GM23338 (cell line): ENCODE results near the gene CEP43. TPM values are rescaled to one million over a fixed set of nuclear protein-coding genes. Genes with fewer than 3 reads are reported as not detected.

Experiments
- ATAC-seq: fragments of 200-7000 bp; cut with Tn5 transposase; 3 replicates; pipeline ENCODE4 v1.9.1; 2020
- DNase-seq: peaks from one replicate; pipeline ENCODE4 v3.0.0-alpha.2; 2015; ENCODE audit warnings: low spot score
- H2AFZ ChIP-seq: fragments of 200-600 bp; sonication (generic); 2 replicates; pipeline ENCODE4 v1.8.0; 2016; ENCODE audit warnings: antibody characterized with exemption, mild to moderate bottlenecking, moderate library complexity
- H3F3A ChIP-seq: fragments of 200-600 bp; sonication (generic); replicated peaks from 2 replicates; pipeline ENCODE4 v1.8.0; 2017; ENCODE audit warnings: antibody characterized with exemption, mixed run types, low read depth
- H3K27ac ChIP-seq: fragments of 200-600 bp; sonication (generic); 2 replicates; pipeline ENCODE4 v1.6.1; 2016; ENCODE audit warnings: low read depth
- H3K27me3 ChIP-seq: fragments of 200-600 bp; sonication (generic); 2 replicates; pipeline ENCODE4 v1.8.0; 2016; ENCODE audit warnings: mild to moderate bottlenecking, mixed run types, moderate library complexity; ENCODE audit not compliant: insufficient read depth
- H3K36me3 ChIP-seq: fragments of 200-600 bp; sonication (generic); 2 replicates; pipeline ENCODE4 v1.8.0; 2016; ENCODE audit warnings: mild to moderate bottlenecking; ENCODE audit not compliant: insufficient read depth
- H3K4me1 ChIP-seq: fragments of 200-600 bp; sonication (generic); 2 replicates; pipeline ENCODE4 v1.8.0; 2016; ENCODE audit warnings: mild to moderate bottlenecking, moderate library complexity; ENCODE audit not compliant: insufficient read depth
- H3K4me2 ChIP-seq: fragments of 200-600 bp; sonication (generic); 2 replicates; pipeline ENCODE4 v1.7.1; 2017; ENCODE audit warnings: mixed run types
- H3K4me3 ChIP-seq: fragments of 200-600 bp; sonication (generic); 2 replicates; pipeline ENCODE4 v1.6.1; 2016; ENCODE audit warnings: mixed run types
- H3K79me2 ChIP-seq: fragments of 200-600 bp; sonication (generic); replicated peaks from 2 replicates; pipeline ENCODE4 v1.8.0; 2017; ENCODE audit warnings: mild to moderate bottlenecking; ENCODE audit not compliant: insufficient read depth
- H3K9me2 ChIP-seq: fragments of 200-600 bp; sonication (generic); 2 replicates; pipeline ENCODE4 v1.8.0; 2017; ENCODE audit not compliant: insufficient read depth
- H4K20me1 ChIP-seq: fragments of 200-600 bp; sonication (generic); replicated peaks from 2 replicates; pipeline ENCODE4 v1.8.0; 2017; ENCODE audit warnings: mild to moderate bottlenecking; ENCODE audit not compliant: insufficient read depth
- H3K27ac Mint-ChIP-seq: 2 replicates; pipeline ENCODE4 v1.8.0; 2020; ENCODE audit warnings: inconsistent platforms, mild to moderate bottlenecking, moderate library complexity, mixed read lengths
- H3K27me3 Mint-ChIP-seq: 3 replicates; pipeline ENCODE4 v1.8.0; 2022; ENCODE audit warnings: low read depth, mild to moderate bottlenecking, moderate library complexity, mixed read lengths, inconsistent platforms; ENCODE audit not compliant: insufficient read depth, poor library complexity
- H3K36me3 Mint-ChIP-seq: 3 replicates; pipeline ENCODE4 v1.8.0; 2021; ENCODE audit warnings: low read depth, mild to moderate bottlenecking, inconsistent platforms, moderate library complexity, mixed read lengths
- H3K4me1 Mint-ChIP-seq: 3 replicates; pipeline ENCODE4 v1.8.0; 2020; ENCODE audit warnings: mild to moderate bottlenecking, inconsistent platforms, mixed read lengths
- H3K4me3 Mint-ChIP-seq: 3 replicates; pipeline ENCODE4 v1.8.0; 2021; ENCODE audit warnings: moderate library complexity, mild to moderate bottlenecking, inconsistent platforms, mixed read lengths
- H3K9me3 Mint-ChIP-seq: 3 replicates; pipeline ENCODE4 v1.8.0; 2020; ENCODE audit warnings: moderate library complexity, mild to moderate bottlenecking, inconsistent platforms, mixed read lengths
- CREB1 ChIP-seq: fragments of 250-450 bp; sonication (Bioruptor Pico); IDR thresholded peaks from 2 replicates; pipeline ENCODE4 v1.5.0; 2020; ENCODE audit warnings: low read depth, mild to moderate bottlenecking, moderate library complexity
- EZH2 ChIP-seq: fragments of 200-600 bp; sonication (generic); IDR thresholded peaks from one replicate; pipeline ENCODE4 v1.8.0; 2017; ENCODE audit warnings: antibody characterized with exemption, mild to moderate bottlenecking, low read depth; ENCODE audit not compliant: unreplicated experiment
- EZH2phosphoT487 ChIP-seq: fragments of 200-600 bp; sonication (generic); IDR thresholded peaks from one replicate; pipeline ENCODE4 v1.8.1; 2018; ENCODE audit warnings: antibody characterized with exemption; ENCODE audit not compliant: unreplicated experiment
- JUNB ChIP-seq: IDR thresholded peaks from one replicate; pipeline ENCODE4 v1.6.1; 2016; ENCODE audit warnings: antibody characterized with exemption; ENCODE audit not compliant: unreplicated experiment
- NANOG ChIP-seq: IDR thresholded peaks from 2 replicates; pipeline ENCODE4 v1.6.1; 2016; ENCODE audit warnings: antibody characterized with exemption, borderline replicate concordance
- POLR2AphosphoS5 ChIP-seq: IDR thresholded peaks from 2 replicates; pipeline ENCODE4 v1.6.1; 2016; ENCODE audit warnings: antibody characterized with exemption, low read depth
- STAT1 ChIP-seq: IDR thresholded peaks from one replicate; pipeline ENCODE4 v1.6.1; 2016; ENCODE audit warnings: antibody characterized with exemption; ENCODE audit not compliant: unreplicated experiment
- ZNF114 ChIP-seq: fragments of 250-450 bp; sonication (Bioruptor Pico); IDR thresholded peaks from 2 replicates; pipeline ENCODE4 v1.5.0; 2020; ENCODE audit warnings: mild to moderate bottlenecking, moderate library complexity
- ZNF331 ChIP-seq: fragments of 250-450 bp; sonication (Bioruptor Pico); IDR thresholded peaks from 2 replicates; pipeline ENCODE4 v1.5.0; 2020; ENCODE audit warnings: low read depth, mild to moderate bottlenecking, moderate library complexity
- polyA plus RNA-seq: library from polyadenylated mRNA; unstranded; fragments of >200 nt; fragmentation: Nextera tagmentation; extraction: Ambion mirVana; gene quantifications from 2 replicates; pipeline ENCODE4 v1.2.1, GENCODE V29; 2016
- total RNA-seq: library from RNA; depleted of rRNA; stranded (reverse); fragments of >200 nt; shearing (Covaris generic); gene quantifications from 2 replicates; pipeline ENCODE4 v1.2.3, GENCODE V29; 2014
- TF ChIP-seq, protein P1 (sequence below), 2 experiments: fragments of 200-600 bp in 1 of 2; sonication (generic) in 1 of 2; conservative IDR thresholded peaks; 2 replicates each; pipeline versions ENCODE4 v1.5.1 to v1.6.1; 2016 to 2017; ENCODE audit warnings: antibody characterized with exemption in 2 of 2, low read depth in 2 of 2, mild to moderate bottlenecking in 2 of 2, moderate library complexity in 1 of 2
- TF ChIP-seq, protein P2 (sequence below): IDR thresholded peaks from one replicate; pipeline ENCODE4 v1.6.1; 2018; ENCODE audit warnings: antibody characterized with exemption; ENCODE audit not compliant: unreplicated experiment
- TF ChIP-seq, protein P3 (sequence below): fragments of 250-450 bp; sonication (Bioruptor Pico); IDR thresholded peaks from 2 replicates; pipeline ENCODE4 v1.5.0; 2020; ENCODE audit warnings: mild to moderate bottlenecking, moderate library complexity
- TF ChIP-seq, protein P4 (sequence below): IDR thresholded peaks from 2 replicates; pipeline ENCODE4 v1.6.1; 2016; ENCODE audit warnings: antibody characterized with exemption

The CEP43 gene
- total and polyA plus RNA-seq, 2 experiments from 2014 or later, result 39.9 to 44.3 TPM

DNA sequence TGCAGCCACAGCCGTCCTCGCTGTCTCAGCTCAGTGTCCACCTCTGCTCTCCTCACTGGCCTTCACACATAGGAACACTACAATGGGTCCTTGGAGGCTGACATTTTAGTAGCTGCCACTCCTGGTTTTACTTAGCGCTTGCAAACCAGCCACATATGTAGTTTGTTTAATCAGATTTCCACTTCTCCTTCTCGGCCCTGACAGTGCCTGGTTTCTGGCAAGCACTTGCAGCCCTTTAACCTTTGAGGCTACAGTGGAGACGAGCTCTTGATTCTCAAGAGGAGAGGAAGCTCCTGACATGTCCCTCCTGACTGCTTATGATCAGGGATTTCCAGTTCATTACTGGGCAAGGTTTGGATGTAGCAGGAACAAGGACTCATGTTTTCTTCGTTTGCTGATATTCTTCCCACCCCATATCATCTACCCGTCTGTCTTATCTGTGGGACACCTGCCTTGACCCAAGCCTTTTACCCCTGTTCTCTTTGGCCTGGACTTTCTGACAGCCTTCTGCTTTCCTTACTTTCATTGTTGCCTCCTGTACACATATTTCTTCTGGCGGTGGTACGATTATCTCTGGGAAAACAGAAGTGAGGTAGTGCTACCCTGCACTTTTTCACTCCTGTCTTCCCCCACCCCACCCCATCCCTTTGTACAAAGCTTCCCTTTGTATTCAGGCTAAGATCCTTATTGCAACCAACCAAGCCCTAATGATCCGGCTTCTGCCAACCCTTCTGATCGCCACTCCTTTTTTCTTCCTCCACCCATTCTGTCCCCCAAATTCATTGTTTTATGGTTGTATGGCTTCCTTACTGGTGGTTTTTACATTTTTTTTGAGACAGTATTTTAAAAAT, 31.2 kb downstream of the CEP43 start:
- H3K9me2 ChIP-seq, result no peaks in the 10 kb centered on the region
- DNase-seq, result no peak
- no peaks in the 10 kb centered on the region for H3K79me2 ChIP-seq
- no peak for ATAC-seq
- H3K4me2 ChIP-seq, result no peak overlapping the region
- Mint-ChIP-seq H3K4me3 (no peak overlapping the region), H3K9me3 (no peaks in the 10 kb centered on the region), H3K36me3 (peaks cover 77% of the 10 kb centered on the region), H3K27ac (no peak overlapping the region), H3K4me1 (peaks cover 18% of the 10 kb centered on the region), H3K27me3 (peaks cover 1% of the 10 kb centered on the region)
- H3F3A ChIP-seq, result no peaks in the 10 kb centered on the region
- peaks cover 10% of the 10 kb centered on the region for H3K4me1 ChIP-seq
- peaks cover 7% of the 10 kb centered on the region for H4K20me1 ChIP-seq
- H2AFZ ChIP-seq, result no peak overlapping the region
- no peaks in the 10 kb centered on the region for H3K27me3 ChIP-seq
- TF ChIP-seq STAT1 (no peak), ZNF114 (CRISPR knock-in tag) (no peak), ZNF331 (CRISPR knock-in tag) (no peak), CREB1 (CRISPR knock-in tag) (no peak), EZH2phosphoT487 (no peak), EZH2 (no peak), POLR2AphosphoS5 (no peak), NANOG (no peak), JUNB (no peak)
- TF ChIP-seq, protein P1, sequence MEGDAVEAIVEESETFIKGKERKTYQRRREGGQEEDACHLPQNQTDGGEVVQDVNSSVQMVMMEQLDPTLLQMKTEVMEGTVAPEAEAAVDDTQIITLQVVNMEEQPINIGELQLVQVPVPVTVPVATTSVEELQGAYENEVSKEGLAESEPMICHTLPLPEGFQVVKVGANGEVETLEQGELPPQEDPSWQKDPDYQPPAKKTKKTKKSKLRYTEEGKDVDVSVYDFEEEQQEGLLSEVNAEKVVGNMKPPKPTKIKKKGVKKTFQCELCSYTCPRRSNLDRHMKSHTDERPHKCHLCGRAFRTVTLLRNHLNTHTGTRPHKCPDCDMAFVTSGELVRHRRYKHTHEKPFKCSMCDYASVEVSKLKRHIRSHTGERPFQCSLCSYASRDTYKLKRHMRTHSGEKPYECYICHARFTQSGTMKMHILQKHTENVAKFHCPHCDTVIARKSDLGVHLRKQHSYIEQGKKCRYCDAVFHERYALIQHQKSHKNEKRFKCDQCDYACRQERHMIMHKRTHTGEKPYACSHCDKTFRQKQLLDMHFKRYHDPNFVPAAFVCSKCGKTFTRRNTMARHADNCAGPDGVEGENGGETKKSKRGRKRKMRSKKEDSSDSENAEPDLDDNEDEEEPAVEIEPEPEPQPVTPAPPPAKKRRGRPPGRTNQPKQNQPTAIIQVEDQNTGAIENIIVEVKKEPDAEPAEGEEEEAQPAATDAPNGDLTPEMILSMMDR (conservative IDR thresholded peaks at IDR 0.05; ENCODE audit: low read depth in 2 of 2), result no peak
- TF ChIP-seq, protein P2, sequence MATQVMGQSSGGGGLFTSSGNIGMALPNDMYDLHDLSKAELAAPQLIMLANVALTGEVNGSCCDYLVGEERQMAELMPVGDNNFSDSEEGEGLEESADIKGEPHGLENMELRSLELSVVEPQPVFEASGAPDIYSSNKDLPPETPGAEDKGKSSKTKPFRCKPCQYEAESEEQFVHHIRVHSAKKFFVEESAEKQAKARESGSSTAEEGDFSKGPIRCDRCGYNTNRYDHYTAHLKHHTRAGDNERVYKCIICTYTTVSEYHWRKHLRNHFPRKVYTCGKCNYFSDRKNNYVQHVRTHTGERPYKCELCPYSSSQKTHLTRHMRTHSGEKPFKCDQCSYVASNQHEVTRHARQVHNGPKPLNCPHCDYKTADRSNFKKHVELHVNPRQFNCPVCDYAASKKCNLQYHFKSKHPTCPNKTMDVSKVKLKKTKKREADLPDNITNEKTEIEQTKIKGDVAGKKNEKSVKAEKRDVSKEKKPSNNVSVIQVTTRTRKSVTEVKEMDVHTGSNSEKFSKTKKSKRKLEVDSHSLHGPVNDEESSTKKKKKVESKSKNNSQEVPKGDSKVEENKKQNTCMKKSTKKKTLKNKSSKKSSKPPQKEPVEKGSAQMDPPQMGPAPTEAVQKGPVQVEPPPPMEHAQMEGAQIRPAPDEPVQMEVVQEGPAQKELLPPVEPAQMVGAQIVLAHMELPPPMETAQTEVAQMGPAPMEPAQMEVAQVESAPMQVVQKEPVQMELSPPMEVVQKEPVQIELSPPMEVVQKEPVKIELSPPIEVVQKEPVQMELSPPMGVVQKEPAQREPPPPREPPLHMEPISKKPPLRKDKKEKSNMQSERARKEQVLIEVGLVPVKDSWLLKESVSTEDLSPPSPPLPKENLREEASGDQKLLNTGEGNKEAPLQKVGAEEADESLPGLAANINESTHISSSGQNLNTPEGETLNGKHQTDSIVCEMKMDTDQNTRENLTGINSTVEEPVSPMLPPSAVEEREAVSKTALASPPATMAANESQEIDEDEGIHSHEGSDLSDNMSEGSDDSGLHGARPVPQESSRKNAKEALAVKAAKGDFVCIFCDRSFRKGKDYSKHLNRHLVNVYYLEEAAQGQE, result no peak
- TF ChIP-seq, protein P3, sequence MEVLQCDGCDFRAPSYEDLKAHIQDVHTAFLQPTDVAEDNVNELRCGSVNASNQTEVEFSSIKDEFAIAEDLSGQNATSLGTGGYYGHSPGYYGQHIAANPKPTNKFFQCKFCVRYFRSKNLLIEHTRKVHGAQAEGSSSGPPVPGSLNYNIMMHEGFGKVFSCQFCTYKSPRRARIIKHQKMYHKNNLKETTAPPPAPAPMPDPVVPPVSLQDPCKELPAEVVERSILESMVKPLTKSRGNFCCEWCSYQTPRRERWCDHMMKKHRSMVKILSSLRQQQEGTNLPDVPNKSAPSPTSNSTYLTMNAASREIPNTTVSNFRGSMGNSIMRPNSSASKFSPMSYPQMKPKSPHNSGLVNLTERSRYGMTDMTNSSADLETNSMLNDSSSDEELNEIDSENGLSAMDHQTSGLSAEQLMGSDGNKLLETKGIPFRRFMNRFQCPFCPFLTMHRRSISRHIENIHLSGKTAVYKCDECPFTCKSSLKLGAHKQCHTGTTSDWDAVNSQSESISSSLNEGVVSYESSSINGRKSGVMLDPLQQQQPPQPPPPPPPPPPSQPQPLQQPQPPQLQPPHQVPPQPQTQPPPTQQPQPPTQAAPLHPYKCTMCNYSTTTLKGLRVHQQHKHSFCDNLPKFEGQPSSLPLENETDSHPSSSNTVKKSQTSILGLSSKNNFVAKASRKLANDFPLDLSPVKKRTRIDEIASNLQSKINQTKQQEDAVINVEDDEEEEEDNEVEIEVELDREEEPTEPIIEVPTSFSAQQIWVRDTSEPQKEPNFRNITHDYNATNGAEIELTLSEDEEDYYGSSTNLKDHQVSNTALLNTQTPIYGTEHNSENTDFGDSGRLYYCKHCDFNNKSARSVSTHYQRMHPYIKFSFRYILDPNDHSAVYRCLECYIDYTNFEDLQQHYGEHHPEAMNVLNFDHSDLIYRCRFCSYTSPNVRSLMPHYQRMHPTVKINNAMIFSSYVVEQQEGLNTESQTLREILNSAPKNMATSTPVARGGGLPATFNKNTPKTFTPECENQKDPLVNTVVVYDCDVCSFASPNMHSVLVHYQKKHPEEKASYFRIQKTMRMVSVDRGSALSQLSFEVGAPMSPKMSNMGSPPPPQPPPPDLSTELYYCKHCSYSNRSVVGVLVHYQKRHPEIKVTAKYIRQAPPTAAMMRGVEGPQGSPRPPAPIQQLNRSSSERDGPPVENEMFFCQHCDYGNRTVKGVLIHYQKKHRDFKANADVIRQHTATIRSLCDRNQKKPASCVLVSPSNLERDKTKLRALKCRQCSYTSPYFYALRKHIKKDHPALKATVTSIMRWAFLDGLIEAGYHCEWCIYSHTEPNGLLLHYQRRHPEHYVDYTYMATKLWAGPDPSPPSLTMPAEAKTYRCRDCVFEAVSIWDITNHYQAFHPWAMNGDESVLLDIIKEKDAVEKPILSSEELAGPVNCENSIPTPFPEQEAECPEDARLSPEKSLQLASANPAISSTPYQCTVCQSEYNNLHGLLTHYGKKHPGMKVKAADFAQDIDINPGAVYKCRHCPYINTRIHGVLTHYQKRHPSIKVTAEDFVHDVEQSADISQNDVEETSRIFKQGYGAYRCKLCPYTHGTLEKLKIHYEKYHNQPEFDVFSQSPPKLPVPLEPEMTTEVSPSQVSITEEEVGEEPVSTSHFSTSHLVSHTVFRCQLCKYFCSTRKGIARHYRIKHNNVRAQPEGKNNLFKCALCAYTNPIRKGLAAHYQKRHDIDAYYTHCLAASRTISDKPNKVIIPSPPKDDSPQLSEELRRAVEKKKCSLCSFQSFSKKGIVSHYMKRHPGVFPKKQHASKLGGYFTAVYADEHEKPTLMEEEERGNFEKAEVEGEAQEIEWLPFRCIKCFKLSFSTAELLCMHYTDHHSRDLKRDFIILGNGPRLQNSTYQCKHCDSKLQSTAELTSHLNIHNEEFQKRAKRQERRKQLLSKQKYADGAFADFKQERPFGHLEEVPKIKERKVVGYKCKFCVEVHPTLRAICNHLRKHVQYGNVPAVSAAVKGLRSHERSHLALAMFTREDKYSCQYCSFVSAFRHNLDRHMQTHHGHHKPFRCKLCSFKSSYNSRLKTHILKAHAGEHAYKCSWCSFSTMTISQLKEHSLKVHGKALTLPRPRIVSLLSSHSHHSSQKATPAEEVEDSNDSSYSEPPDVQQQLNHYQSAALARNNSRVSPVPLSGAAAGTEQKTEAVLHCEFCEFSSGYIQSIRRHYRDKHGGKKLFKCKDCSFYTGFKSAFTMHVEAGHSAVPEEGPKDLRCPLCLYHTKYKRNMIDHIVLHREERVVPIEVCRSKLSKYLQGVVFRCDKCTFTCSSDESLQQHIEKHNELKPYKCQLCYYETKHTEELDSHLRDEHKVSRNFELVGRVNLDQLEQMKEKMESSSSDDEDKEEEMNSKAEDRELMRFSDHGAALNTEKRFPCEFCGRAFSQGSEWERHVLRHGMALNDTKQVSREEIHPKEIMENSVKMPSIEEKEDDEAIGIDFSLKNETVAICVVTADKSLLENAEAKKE (CRISPR knock-in tag), result no peak
- TF ChIP-seq, protein P4, sequence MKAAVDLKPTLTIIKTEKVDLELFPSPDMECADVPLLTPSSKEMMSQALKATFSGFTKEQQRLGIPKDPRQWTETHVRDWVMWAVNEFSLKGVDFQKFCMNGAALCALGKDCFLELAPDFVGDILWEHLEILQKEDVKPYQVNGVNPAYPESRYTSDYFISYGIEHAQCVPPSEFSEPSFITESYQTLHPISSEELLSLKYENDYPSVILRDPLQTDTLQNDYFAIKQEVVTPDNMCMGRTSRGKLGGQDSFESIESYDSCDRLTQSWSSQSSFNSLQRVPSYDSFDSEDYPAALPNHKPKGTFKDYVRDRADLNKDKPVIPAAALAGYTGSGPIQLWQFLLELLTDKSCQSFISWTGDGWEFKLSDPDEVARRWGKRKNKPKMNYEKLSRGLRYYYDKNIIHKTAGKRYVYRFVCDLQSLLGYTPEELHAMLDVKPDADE, result no peak
- H3K36me3 ChIP-seq, result peaks cover 43% of the 10 kb centered on the region
- H3K27ac ChIP-seq, result no peak overlapping the region
- no peak overlapping the region for H3K4me3 ChIP-seq
